ENCODE data around the gene NNMT.

NNMT gene

DNA sequence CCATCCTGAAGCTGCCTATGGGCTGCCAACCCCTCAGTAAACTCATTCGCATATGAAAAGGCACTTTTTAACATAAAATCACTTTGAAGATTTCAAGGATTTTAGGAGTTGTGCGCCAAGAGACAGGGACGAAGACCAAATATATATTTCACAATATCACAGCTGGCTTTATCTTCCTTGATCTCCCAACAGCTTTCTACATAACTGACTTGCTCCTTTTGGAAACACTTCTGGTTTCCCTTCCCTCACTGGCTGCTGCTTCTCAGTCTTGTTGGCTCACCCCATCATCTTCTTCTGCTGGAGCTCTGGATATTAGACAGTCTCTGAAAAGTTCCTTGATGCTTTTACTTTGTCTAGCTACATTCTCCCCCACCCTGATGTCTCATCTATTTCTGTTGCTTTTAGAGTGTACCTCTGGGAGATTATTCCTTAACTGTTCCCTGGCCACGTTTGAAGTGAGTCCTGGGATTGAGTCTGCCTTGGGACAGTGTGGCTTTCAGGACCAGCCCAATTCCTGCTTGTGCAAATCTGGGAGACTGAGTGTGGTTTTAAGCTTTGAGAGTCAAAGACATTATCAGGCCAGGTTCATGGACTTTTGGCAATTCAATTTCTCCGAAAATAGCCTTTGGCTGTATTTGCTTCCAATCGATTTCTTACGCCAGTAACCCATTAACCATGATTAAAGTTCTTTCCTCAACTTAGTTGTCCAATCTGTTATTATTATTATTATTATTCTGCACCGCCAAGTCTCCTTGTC, 30.9 kb upstream of the NNMT start:
- Histone ChIP-seq H3K27me3 (ENCODE audit: insufficient read depth, low read depth, severe bottlenecking) (no peaks in the 10 kb centered on the region), H3K27ac (no peak overlapping the region), H3K4me3 (ENCODE audit: low read depth, low read length) (no peak overlapping the region), H3K9me3 (ENCODE audit: severe bottlenecking) (no peaks in the 10 kb centered on the region), H3K36me3 (no peaks in the 10 kb centered on the region)
- TF ChIP-seq, protein P1, sequence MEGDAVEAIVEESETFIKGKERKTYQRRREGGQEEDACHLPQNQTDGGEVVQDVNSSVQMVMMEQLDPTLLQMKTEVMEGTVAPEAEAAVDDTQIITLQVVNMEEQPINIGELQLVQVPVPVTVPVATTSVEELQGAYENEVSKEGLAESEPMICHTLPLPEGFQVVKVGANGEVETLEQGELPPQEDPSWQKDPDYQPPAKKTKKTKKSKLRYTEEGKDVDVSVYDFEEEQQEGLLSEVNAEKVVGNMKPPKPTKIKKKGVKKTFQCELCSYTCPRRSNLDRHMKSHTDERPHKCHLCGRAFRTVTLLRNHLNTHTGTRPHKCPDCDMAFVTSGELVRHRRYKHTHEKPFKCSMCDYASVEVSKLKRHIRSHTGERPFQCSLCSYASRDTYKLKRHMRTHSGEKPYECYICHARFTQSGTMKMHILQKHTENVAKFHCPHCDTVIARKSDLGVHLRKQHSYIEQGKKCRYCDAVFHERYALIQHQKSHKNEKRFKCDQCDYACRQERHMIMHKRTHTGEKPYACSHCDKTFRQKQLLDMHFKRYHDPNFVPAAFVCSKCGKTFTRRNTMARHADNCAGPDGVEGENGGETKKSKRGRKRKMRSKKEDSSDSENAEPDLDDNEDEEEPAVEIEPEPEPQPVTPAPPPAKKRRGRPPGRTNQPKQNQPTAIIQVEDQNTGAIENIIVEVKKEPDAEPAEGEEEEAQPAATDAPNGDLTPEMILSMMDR (IDR thresholded peaks at IDR 0.05; ENCODE audit: low read depth, low read length) = no peak
- DNase-seq = no peak

DNA sequence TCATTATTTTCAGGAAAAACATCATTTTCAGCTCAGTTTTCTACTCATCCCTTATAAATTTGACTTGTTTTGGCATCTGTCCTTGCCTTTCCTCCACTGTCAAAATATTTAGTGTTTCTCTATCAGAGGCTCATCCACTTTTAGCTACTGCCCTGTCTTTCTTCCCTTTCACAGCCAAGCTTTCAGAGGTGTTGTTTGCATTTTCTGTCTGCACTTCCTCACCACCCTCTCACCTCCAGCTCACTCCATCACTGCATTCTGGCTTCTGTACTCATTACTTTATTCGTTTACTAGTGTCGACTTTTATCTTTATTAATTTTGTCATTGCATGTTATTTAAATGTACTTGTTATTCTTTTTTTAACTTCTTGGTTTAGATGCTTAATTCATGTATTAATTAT, 26.7 kb upstream of the NNMT start:
- Histone ChIP-seq H3K4me3 (ENCODE audit: low read depth, low read length) (no peak overlapping the region), H3K27me3 (ENCODE audit: insufficient read depth, low read depth, severe bottlenecking) (no peaks in the 10 kb centered on the region), H3K27ac (no peak overlapping the region), H3K36me3 (no peaks in the 10 kb centered on the region), H3K9me3 (ENCODE audit: severe bottlenecking) (no peaks in the 10 kb centered on the region)
- DNase-seq = no peak
- TF ChIP-seq, protein P1 (IDR thresholded peaks at IDR 0.05; ENCODE audit: low read depth, low read length) = no peak

DNA sequence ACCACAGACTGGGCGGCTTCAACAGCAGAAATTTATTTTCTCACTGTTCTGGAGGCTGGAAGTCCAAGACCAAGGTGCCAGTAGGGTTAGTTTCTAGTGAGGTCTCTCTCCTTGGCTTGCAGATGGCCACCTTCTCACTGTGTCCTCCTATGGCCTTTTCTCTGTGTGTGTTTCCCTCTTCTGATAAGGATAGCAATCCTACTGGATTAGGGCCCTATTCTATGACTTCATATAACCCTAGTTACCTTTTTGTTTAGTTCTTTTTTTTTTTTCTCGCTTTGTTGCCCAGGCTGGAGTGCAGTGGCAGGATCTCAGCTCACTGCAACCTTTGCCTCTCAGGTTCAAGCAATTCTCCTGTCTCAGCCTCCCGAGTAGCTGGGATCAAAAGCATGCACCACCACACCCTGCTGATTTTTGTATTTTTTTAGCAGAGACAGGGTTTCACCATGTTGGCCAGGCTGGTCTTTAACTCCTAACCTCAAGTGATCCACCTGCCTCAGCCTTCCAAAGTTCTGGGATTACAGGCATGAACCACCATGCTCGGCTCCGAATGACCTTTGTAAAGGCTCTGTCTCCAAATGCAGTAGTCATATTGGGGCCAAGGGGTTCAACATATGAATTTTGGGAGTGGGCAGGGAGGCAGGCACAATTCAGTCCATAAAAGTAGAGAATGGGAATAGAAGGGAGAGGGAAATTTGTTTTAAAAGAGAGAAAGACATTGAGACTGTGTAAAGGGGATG, 25.5 kb upstream of the NNMT start:
- TF ChIP-seq, protein P1 (IDR thresholded peaks at IDR 0.05; ENCODE audit: low read depth, low read length) = no peak
- no peak overlapping the region for H3K4me3 ChIP-seq (ENCODE audit: low read depth, low read length)
- H3K27me3 ChIP-seq (ENCODE audit: insufficient read depth, low read depth, severe bottlenecking) = no peaks in the 10 kb centered on the region
- H3K27ac ChIP-seq = no peak overlapping the region
- no peaks in the 10 kb centered on the region for H3K36me3 ChIP-seq
- H3K9me3 ChIP-seq (ENCODE audit: severe bottlenecking) = no peaks in the 10 kb centered on the region
- DNase-seq = no peak

DNA sequence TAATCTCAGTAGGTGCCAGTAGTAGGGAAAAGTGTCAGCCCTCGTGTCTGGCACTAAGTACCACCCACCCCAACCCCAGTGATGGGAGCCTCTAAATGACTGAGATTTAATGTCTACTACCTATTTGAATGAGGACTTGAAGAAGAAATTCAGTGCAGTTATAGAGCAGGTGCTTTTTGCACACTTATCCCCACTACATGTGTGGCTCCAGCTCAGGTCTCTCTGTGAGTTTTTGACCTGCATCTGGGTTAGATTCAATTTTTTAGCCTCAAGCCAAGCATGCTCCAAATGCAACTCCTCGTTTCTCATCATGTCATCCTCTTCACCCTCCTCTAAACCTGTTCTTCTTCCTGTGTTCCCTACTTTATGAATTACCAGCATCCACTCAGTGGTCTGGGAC, 24.9 kb upstream of the NNMT start:
- TF ChIP-seq, protein P1 (IDR thresholded peaks at IDR 0.05; ENCODE audit: low read depth, low read length) = no peak
- H3K27ac ChIP-seq = no peak overlapping the region
- H3K9me3 ChIP-seq (ENCODE audit: severe bottlenecking) = no peaks in the 10 kb centered on the region
- no peaks in the 10 kb centered on the region for H3K36me3 ChIP-seq
- H3K27me3 ChIP-seq (ENCODE audit: insufficient read depth, low read depth, severe bottlenecking) = no peaks in the 10 kb centered on the region
- H3K4me3 ChIP-seq (ENCODE audit: low read depth, low read length) = no peak overlapping the region
- DNase-seq = no peak

DNA sequence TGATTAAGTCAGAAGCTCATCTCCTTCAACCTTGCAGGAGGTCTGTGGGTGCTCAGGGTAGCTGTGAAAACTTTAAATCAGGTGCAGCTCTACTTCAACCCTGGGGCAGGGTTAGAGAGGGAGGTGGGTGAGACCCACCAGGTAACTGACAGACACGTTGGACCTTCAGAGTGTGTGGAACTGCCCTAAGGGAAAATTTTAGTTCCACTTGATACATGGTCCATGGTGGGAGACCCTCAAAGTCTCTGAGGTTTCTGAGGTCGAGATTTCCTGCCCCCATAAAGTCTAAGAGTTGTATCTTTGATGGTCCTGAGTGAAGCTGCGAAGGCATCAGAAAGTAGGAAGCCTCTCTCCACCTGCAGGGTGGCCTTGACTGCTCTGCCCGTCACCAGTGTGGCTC, 23.9 kb upstream of the NNMT start:
- Histone ChIP-seq H3K27me3 (ENCODE audit: insufficient read depth, low read depth, severe bottlenecking) (no peaks in the 10 kb centered on the region), H3K36me3 (no peaks in the 10 kb centered on the region), H3K27ac (no peak overlapping the region), H3K4me3 (ENCODE audit: low read depth, low read length) (no peak overlapping the region), H3K9me3 (ENCODE audit: severe bottlenecking) (no peaks in the 10 kb centered on the region)
- TF ChIP-seq, protein P1 (IDR thresholded peaks at IDR 0.05; ENCODE audit: low read depth, low read length) = no peak
- no peak for DNase-seq

Measured in WERI-Rb-1 (cell line).